Effector CD8-positive, alpha-beta T cell (primary cell): Measurements from ENCODE around the gene LRIT1.

ENCODE experiments used
- DNase-seq: peaks from one replicate; lab custom pipeline; 2025; lab: John Stamatoyannopoulos, UW

LRIT1 gene

GRCh38 chr10:84254552-84255478 lies 13.5 kb upstream of the LRIT1 start:
- DNase-seq, result no peak

GRCh38 chr10:84248794-84249193 lies 7.4 kb upstream of the LRIT1 start:
- DNase-seq, result no peak

DNA sequence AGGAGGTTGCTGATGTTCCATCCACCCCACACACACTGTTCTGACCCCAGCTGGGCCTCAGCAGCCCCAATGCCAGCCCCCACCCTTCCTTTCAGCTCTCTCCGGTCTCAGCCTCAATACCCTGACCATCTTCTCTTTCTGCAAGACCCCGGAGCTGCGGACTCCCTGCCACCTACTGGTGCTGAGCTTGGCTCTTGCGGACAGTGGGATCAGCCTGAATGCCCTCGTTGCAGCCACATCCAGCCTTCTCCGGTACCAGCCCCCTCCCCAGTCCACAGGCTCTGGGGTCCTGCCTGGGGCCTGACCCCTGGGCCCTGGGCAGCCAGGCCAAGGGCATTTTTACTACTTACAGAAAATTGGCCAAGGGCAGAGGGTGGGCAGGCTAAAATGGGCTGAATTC lies 6.2 kb upstream of the LRIT1 start:
- DNase-seq, result no peak

GRCh38 chr10:84244651-84245270 lies 3.4 kb upstream of the LRIT1 start, which contains the start of gene RGR:
RGR (plus strand) TSS chr10:84245053; CDS start chr10:84245091, 38 bp downstream.
- DNase-seq, result no peak

GRCh38 chr10:84243759-84244158 lies 2.4 kb upstream of the LRIT1 start:
- DNase-seq, result no peak

DNA sequence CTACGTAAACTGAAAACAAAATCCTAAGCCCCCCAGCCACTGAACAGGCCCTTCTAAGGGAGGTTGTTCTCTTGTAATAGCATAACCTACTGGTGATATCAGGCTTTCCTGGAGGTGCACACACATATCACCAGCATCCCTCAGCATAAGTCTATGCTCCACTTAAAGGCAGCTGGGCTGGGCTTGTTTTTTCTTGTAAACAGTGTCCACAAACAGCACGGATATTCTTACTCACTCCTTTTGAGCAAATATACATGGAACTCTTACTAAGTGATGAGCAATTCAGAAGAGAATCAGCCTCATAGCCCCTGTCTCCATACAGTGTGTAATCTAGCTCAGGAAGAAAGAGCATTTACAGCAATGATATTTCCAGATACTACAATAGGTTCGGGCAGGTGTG lies 2.4 kb downstream of the LRIT1 start:
- no peak for DNase-seq

- DNase-seq, result no peak
Measured at GRCh38 chr10:84237199-84238051, 3.9 kb downstream of the LRIT1 start.

- DNase-seq, result no peak
Measured at GRCh38 chr10:84236807-84237198, 4.5 kb downstream of the LRIT1 start.

GRCh38 chr10:84235096-84235495 lies 6.2 kb downstream of the LRIT1 start:
- no peak for DNase-seq

DNA sequence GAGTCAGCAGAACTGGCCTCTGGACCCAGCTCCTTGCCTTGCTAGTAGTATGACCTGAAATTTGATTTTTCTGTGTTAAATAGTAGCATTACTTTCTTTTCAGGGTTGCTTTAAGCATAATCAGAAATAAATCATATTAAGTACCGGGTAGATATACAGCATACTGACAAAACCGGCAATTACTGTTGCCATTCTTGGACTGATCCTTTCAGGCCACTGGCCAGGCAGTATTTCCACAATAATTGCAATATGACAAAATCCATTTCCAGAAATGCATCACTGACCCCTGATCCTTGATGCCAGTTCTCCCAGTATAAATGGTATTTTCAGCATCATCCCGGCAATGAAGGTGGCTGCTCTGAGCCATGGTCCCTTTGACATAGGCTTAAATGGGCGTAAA lies 6.9 kb downstream of the LRIT1 start:
- DNase-seq, result no peak

GRCh38 chr10:84233940-84234339 lies 7.4 kb downstream of the LRIT1 start:
- DNase-seq, result no peak

- no peak for DNase-seq
Measured at GRCh38 chr10:84232376-84232775, 9.0 kb downstream of the LRIT1 start.

GRCh38 chr10:84230359-84230758 lies 11.0 kb downstream of the LRIT1 start:
- DNase-seq, result no peak

DNA sequence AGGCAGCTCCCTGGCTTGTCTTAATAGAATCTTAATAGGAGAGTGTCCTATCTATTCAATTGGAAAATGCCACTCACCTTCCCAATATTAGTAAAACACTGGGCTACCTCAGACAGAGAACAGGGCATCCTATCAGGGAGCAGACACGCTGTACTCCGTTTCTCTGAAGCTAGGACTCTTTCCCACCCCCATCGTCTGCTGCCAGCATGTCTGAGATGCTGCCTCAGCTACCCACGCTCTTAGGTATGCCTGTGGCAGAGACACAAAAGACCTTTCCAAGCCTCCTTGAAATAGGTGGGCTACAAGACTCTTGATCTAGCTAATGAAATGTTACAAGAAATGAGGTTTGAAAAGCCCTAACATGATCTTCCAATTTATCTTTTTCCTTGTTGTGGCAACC lies 13.5 kb downstream of the LRIT1 start:
- DNase-seq, result no peak

DNA sequence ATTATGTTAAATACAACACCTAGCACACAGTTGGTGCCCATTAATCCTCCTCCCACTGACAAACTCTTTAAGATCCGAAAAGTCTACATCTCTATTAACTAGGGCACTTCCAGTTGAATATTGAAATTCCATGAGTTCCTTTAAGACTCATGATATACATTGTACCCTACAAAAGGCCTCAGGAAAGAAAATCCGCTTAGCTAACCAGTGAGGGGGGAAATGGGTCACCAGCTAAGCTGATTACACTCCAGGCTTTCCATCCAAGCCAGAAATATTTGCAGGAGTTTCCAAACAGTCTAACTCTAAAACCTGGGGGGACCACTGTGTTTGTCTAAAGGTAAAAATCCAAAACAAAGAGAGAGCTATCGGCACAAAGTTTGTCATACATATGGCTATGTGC lies 14.7 kb downstream of the LRIT1 start:
- DNase-seq, result no peak

DNA sequence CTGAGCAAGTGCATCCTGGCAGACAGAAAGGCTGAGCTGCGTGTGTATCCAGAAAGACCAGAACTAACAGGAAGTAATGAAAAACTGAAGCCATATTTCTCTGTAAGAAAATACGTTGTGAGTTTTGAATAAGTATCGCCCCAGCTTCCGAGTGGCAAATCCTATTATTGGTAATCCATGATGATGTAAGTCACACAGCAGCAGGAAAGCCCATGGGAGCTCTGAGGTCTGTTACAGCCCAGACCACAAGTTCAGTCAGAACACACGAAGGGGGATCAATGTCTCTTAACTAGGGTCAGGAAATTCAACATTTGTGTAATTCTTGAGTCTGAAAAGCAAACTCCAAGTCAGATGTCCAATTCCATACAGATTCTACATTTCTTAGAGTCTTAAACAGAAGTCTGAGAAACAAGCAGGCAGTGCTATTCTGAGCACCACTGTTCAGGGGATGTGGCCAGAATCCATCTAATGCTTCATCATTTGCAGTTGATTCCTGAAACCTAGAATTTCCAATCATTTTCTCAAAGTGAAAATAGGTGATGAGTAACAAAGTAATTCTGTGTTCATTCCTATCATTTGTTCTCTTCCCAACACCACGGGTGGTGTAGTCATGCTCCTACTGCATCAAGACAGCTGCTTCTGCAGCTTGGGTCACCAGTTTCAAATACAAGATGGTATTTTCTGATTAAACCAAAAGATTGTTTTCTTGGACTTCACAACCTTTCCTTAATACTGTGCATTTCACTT lies 15.7 kb downstream of the LRIT1 start, which contains the start of gene LRIT2:
LRIT2 (minus strand) TSS at position 118 of the 747 bp plus-strand sequence; CDS start at position 94, 24 bp downstream.
- DNase-seq, result no peak

GRCh38 chr10:84224411-84225028 lies 16.8 kb downstream of the LRIT1 start:
- no peak for DNase-seq

- no peak for DNase-seq
Measured at GRCh38 chr10:84221916-84222315, 19.4 kb downstream of the LRIT1 start.

DNA sequence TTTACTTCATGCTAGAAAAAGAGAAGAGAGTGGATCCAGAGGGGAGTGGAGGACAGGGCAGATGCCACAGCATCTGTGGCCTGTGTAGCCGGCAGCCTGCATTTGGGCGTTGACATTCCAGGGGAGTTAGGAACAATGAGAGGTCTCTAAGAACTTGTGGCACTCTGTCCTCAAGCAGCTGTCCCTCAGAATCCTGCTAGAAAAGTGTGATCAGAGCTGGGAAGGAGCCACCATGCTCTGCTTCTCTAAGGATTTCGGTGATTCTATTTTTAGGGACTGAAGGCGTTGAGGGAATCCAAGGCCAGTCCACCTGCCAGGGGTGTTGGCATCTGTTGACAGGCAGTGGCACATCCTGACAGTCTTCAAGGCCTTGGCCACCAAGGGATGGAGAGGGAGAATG lies 23.6 kb downstream of the LRIT1 start:
- no peak for DNase-seq

GRCh38 chr10:84216834-84217233 lies 24.5 kb downstream of the LRIT1 start:
- no peak for DNase-seq

GRCh38 chr10:84214612-84215235 lies 26.6 kb downstream of the LRIT1 start:
- DNase-seq, result peak; percentile 10
